ENCODE data around the gene PTPN13. TPM values are rescaled to one million over a fixed set of nuclear protein-coding genes. Genes with fewer than 3 reads are reported as not detected.
A peak's percentile ranks its signal among the peaks of the same experiment; 100 is the strongest.

Gene PTPN13
- total RNA-seq, 3 donors from 2014 or later (not counting 1 experiment from before 2014, with no cell fraction given), result 0.20 to 2.4 (median 0.40) TPM

GRCh38 chr4:86586626-86587380 is 7.3 kb upstream of the PTPN13 start:
- ATAC-seq, result no peak
- Mint-ChIP-seq H3K27me3 (ENCODE audit: low read depth in 2 of 2) (no peaks in the 10 kb centered on the region), H3K4me1 (no peaks in the 10 kb centered on the region), H3K27ac (no peak overlapping the region), H3K9me3 (no peaks in the 10 kb centered on the region), H3K36me3 (no peaks in the 10 kb centered on the region), H3K4me3 (no peak overlapping the region)
- Histone ChIP-seq H3K27me3 (ENCODE audit: control insufficient read depth, insufficient read depth, low read length) (no peaks in the 10 kb centered on the region), H3K9me3 (ENCODE audit: control insufficient read depth, insufficient read depth, low read length) (no peaks in the 10 kb centered on the region), H3K4me3 (ENCODE audit: low read length) (no peak overlapping the region), H3K4me1 (ENCODE audit: control insufficient read depth, insufficient read depth, low read length) (no peaks in the 10 kb centered on the region), H3K36me3 (ENCODE audit: control insufficient read depth, insufficient read depth, low read length) (no peaks in the 10 kb centered on the region), H3K27ac (ENCODE audit: low read length) (no peak overlapping the region)
- no peak for DNase-seq
- intact Hi-C loops (cut with micrococcal nuclease), result no loop called here
- WGBS (ENCODE audit: insufficient coverage), result 41% methylated on average over 6 of the region's 7 CpGs
- no peak for TF ChIP-seq CTCF (IDR thresholded peaks at IDR 0.05)

DNA sequence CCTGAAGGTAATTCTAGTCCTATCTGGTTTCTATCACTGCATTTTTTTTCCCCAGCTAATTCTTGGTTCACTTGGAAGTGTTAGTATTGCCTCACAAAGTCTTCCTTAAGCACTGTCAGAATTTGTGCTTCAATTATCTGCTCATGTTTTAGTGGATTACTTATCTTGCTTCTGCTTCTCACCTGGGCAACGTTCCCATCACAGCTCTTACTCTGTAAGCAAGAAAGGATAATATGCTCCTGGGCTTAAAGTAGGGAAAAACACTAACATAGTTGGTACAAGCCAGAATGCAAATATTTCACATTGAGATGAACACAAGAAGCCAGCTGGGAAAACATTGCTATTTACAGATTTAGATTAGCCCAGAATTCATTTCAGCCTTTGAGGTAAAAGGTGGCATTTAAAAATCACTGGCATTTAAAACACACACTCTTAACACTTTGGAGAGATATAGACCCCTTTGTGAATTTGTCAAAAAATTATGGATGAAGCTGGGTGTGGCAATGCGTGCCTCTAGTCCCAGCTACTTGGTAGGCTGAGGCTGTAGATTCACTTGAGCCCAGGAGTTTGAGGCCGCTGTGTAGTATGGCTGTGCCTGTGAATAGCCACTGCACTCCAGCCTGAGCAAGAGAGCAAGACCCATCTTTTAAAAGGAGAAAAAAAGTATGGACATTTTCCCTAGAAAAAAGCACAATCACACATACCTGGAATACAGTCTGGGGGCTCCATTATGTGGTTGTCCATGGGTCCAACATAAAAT is 6.6 kb upstream of the PTPN13 start:
- H3K4me3 Mint-ChIP-seq, result no peak overlapping the region
- no peaks in the 10 kb centered on the region for H3K4me1 Mint-ChIP-seq
- no peak for ATAC-seq
- no peak for TF ChIP-seq CTCF (IDR thresholded peaks at IDR 0.05)
- Histone ChIP-seq H3K4me1 (ENCODE audit: control insufficient read depth, insufficient read depth, low read length) (no peaks in the 10 kb centered on the region), H3K27ac (ENCODE audit: low read length) (no peak overlapping the region), H3K4me3 (ENCODE audit: low read length) (no peak overlapping the region), H3K9me3 (ENCODE audit: control insufficient read depth, insufficient read depth, low read length) (no peaks in the 10 kb centered on the region), H3K27me3 (ENCODE audit: control insufficient read depth, insufficient read depth, low read length) (no peaks in the 10 kb centered on the region), H3K36me3 (ENCODE audit: control insufficient read depth, insufficient read depth, low read length) (no peaks in the 10 kb centered on the region)
- peaks cover 1 to 4% of the 10 kb centered on the region in 2 donors for H3K27me3 Mint-ChIP-seq (ENCODE audit: low read depth in 2 of 2)
- H3K36me3 Mint-ChIP-seq, result no peaks in the 10 kb centered on the region
- H3K27ac Mint-ChIP-seq, result no peak overlapping the region
- intact Hi-C loops (cut with micrococcal nuclease), result no loop called here
- no peak for DNase-seq
- 93% methylated on average over 3 of the region's 3 CpGs for WGBS (ENCODE audit: insufficient coverage)
- no peaks in the 10 kb centered on the region for H3K9me3 Mint-ChIP-seq

GRCh38 chr4:86592553-86593249 is 1.4 kb upstream of the PTPN13 start:
- no peak for TF ChIP-seq CTCF (IDR thresholded peaks at IDR 0.05)
- peak overlapping the region; percentile 81 for H3K4me3 Mint-ChIP-seq
- WGBS (ENCODE audit: insufficient coverage), result 100% methylated on average over 3 of the region's 3 CpGs
- no peaks in the 10 kb centered on the region for H3K36me3 Mint-ChIP-seq
- Histone ChIP-seq H3K4me1 (ENCODE audit: control insufficient read depth, insufficient read depth, low read length) (peaks cover 15% of the 10 kb centered on the region), H3K27ac (ENCODE audit: low read length) (no peak overlapping the region), H3K9me3 (ENCODE audit: control insufficient read depth, insufficient read depth, low read length) (no peaks in the 10 kb centered on the region), H3K27me3 (ENCODE audit: control insufficient read depth, insufficient read depth, low read length) (peaks cover 11% of the 10 kb centered on the region), H3K4me3 (ENCODE audit: low read length) (no peak overlapping the region), H3K36me3 (ENCODE audit: control insufficient read depth, insufficient read depth, low read length) (no peaks in the 10 kb centered on the region)
- H3K27ac Mint-ChIP-seq, result no peak overlapping the region
- no peaks in the 10 kb centered on the region for H3K9me3 Mint-ChIP-seq
- intact Hi-C loops (cut with micrococcal nuclease), result no loop called here
- peaks cover 10 to 16% of the 10 kb centered on the region in 2 donors for H3K4me1 Mint-ChIP-seq
- DNase-seq (no peak), ATAC-seq (no peak)
- peaks cover 11 to 28% of the 10 kb centered on the region in 2 donors for H3K27me3 Mint-ChIP-seq (ENCODE audit: low read depth in 2 of 2)

Data from natural killer cell (primary cell).